ENCODE measurements around the gene DEXI. TPM values are rescaled to one million over a fixed set of nuclear protein-coding genes. Genes with fewer than 3 reads are reported as not detected.
"Not testable (repeated sequence)": the region's sequence is repeated elsewhere in the genome, so short reads cannot be mapped to it uniquely, and the experiment has no call there.

DEXI gene
- total and polyA plus RNA-seq, 2 donors, result 20.8 to 64.5 TPM

DNA sequence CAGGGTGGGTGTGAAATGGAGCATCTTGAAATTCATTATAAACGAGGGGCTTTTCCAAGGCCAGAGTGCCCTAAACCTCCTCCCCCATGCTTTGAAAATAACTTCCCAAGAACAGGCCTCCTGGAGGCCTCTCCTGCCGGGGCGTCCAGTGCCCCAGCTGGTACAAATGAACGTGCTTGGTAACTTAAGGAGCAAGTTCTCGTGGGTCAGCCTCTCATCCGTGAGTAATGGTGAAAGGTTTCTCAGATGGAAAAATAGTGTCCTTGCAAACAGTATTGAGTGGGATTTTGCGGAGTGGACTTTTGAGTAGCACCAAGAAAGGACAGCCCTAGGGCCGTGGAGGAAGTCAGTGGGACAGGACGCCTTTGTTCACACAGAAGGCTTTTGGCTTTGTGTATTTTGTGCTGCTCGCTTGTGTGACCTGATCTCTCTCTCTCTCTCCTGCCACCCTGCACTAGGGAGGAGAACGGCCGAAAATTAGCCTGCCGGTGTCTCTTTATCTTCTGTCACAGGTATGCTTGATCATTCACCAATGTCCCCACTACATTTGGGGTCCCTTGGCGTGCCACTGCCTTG lies 36.7 kb upstream of the DEXI start:
- DNase-seq (ENCODE audit: extremely low spot score), result no peak
- peak overlapping the region; percentile 28 for H3K27ac ChIP-seq (ENCODE audit: low read depth)
- 85% methylated on average over 14 of the region's 14 CpGs for WGBS
- no peak overlapping the region for H3K4me3 ChIP-seq (ENCODE audit: low read depth, low read length)
- no peaks in the 10 kb centered on the region for H3K36me3 ChIP-seq (ENCODE audit: insufficient read depth)
- H3K4me1 ChIP-seq (ENCODE audit: insufficient read depth), result no peaks in the 10 kb centered on the region

DNA sequence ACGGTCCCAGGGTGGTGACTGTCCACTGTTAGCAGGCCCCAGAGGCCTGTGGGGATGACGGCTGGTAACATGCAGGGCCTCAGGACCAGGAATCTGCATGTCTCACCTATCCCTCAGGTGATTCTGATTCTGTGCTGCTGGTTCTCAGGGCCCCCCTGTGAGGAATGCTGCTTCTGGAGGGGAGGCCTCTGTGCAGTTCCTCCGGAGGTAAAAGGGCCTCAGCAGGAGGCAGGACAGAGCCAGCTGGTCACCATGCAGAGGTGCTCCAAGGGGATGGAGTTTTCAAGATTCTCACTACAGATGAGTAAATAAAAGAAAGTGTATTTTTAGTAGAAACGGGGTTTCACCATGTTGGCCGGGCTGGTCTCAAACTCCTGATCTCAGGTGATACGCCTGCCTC lies 35.9 kb upstream of the DEXI start:
- Histone ChIP-seq H3K4me1 (ENCODE audit: insufficient read depth) (no peaks in the 10 kb centered on the region), H3K4me3 (ENCODE audit: low read depth, low read length) (no peak overlapping the region), H3K36me3 (ENCODE audit: insufficient read depth) (no peaks in the 10 kb centered on the region), H3K27ac (ENCODE audit: low read depth) (no peak overlapping the region)
- WGBS, result 92% methylated on average over 6 of the region's 6 CpGs
- no peak for DNase-seq (ENCODE audit: extremely low spot score)

DNA sequence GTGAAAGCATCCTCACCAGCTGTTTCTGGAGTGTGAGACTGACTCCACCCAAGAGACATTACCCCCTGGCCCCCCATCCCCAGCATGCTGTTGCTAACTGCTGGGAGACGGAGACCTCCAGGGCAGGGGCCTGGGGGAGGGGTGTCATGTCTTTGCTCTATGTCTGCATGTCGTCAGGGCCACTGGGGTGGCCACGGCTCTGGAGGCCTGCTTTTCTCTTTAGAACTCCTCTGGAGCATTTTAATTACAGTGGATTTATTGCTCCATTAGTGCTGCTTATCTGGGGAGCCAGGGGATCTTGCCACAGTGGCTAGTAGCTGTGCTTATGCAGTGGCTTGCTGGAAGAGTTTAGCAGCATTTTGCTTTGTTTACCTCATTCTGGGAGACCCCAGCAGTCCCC lies 34.4 kb upstream of the DEXI start:
- H3K4me1 ChIP-seq (ENCODE audit: insufficient read depth), result no peaks in the 10 kb centered on the region
- H3K27ac ChIP-seq (ENCODE audit: low read depth), result no peak overlapping the region
- no peaks in the 10 kb centered on the region for H3K36me3 ChIP-seq (ENCODE audit: insufficient read depth)
- no peak for DNase-seq (ENCODE audit: extremely low spot score)
- 76% methylated on average over 3 of the region's 3 CpGs for WGBS
- H3K4me3 ChIP-seq (ENCODE audit: low read depth, low read length), result no peak overlapping the region

DNA sequence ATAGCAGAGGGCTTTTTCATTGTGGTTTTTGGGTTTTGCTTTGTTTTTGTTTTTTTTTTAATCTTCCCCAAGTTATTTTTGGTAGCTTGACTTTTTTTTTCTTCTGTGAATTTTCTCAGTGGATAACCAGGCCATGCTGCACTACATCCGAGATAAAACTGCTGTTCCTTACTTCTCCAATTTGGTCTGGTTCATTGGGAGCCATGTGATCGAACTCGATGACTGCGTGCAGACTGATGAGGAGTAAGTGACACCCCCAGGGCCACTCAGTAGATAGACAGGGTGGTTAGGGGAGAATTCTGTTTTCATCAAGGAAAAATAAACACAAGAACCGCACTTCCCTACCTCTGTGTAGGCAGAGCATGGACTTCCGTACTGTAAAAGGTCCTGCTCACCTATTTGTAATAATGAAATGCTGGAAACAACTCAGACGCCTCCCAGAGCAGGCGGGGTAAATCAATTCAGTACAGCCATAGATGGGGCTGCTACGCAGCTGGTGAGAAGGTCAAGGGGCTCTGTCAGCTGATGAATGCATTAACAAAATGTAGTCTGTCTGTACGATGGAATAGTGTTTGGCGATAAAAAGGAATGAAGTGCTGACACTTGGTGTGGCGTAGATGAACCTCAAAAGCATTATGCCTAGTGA lies 30.7 kb upstream of the DEXI start:
- H3K4me3 ChIP-seq (ENCODE audit: low read depth, low read length), result no peak overlapping the region
- no peak for DNase-seq (ENCODE audit: extremely low spot score)
- H3K27ac ChIP-seq (ENCODE audit: low read depth), result no peak overlapping the region
- 84% methylated on average over 12 of the region's 12 CpGs for WGBS
- no peaks in the 10 kb centered on the region for H3K4me1 ChIP-seq (ENCODE audit: insufficient read depth)
- H3K36me3 ChIP-seq (ENCODE audit: insufficient read depth), result no peaks in the 10 kb centered on the region

DNA sequence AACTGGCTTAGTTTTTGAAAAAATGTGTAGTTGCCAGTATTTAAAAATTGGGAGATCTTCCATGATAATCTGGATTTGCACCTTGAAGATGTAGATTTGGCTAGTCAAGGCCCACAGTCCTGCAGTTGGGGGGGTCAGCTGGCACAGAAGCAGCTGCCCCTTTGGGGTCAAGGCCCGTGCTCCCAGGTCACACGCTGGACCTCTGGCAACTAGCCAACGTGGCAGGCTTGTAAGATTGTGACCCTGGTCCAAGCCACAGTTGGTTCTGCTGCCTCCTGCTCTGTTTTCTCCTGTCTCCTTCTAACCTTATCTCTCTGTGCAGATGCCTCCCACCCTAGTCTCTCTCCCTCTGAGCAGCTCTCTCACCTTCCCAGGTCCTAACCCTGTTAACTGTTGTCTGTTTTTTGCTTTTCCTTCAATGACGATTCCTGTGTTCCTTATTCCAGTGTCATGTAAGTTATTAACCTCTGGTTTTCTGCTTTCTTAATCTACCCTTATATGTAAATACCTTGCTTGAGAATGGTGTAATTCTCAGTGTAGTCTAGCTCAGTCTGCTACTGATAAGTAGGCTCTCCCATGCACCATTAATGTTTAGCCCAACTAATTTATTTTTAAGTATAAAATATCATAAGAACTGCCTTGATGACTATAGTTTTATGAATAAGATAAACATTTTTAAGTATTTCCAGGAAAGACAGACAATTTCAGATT lies 30.0 kb upstream of the DEXI start:
- no peak for DNase-seq (ENCODE audit: extremely low spot score)
- Histone ChIP-seq H3K4me3 (ENCODE audit: low read depth, low read length) (no peak overlapping the region), H3K27ac (ENCODE audit: low read depth) (no peak overlapping the region), H3K4me1 (ENCODE audit: insufficient read depth) (no peaks in the 10 kb centered on the region), H3K36me3 (ENCODE audit: insufficient read depth) (no peaks in the 10 kb centered on the region)
- 53% methylated on average over 4 of the region's 4 CpGs for WGBS

DNA sequence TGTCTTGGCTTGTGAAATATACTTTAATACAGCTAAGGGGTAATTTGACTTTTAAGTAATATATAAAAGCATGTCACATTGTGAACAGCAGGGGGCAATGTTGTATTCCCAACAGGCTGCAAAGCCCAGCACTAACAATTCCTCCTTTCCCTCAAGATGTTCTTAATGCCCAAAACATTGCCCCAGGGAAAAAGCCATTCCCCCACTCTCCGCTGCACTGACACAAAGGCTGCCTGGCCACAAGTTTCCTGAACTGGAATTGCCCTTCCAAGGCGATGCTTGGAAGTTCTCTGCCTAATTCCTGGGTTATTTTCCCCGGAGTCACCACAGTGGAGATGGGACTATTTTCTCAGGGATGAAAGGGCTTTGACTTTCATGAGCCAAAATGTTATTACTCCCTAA lies 29.3 kb upstream of the DEXI start:
- no peak overlapping the region for H3K4me3 ChIP-seq (ENCODE audit: low read depth, low read length)
- WGBS, result 32% methylated on average over 3 of the region's 3 CpGs
- H3K27ac ChIP-seq (ENCODE audit: low read depth), result no peak overlapping the region
- H3K36me3 ChIP-seq (ENCODE audit: insufficient read depth), result no peaks in the 10 kb centered on the region
- peak; percentile 51 for DNase-seq (ENCODE audit: extremely low spot score)
- H3K4me1 ChIP-seq (ENCODE audit: insufficient read depth), result no peaks in the 10 kb centered on the region

DNA sequence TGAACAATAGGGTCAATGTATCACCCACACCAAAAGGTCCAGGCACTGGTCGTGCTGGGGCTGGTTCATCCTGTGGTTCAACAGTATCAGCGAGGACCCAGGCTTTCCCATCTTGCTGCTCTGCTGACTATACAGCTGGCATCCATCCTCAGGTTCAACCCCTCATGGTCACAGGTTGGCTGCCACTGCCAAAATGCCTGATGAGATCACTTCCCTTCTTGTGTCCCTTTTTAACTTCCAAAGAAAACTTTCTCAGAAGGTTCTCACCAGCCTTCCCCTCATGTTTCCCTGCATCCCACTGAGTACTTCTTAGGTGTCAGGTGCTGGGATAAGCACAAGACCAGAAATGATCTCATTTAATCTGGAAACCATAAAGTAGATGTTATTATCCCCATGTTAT lies 27.8 kb upstream of the DEXI start:
- no peak overlapping the region for H3K27ac ChIP-seq (ENCODE audit: low read depth)
- WGBS, result 94% methylated on average over 2 of the region's 2 CpGs
- DNase-seq (ENCODE audit: extremely low spot score), result no peak

DNA sequence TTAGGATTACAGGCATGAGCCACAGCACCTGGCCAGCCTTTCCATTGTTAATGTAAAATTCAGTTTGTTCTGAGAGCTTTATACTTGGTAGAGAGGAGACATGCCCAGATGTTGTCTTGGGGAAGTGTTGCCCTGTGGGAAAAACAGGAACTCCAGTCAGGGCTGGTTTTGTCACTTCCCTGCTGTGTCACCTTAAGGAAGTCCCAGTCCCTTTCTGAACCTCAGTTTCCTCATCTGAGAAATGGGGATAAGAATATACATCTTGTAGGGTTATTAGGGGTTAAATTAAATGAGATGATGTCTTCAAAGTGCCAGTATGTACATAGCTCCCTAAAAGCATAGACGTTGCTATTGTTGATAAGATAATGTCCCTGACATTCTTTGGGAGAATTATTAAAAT lies 27.3 kb upstream of the DEXI start:
- no peak for DNase-seq (ENCODE audit: extremely low spot score)
- no peak overlapping the region for H3K27ac ChIP-seq (ENCODE audit: low read depth)
- no peak overlapping the region for H3K4me3 ChIP-seq (ENCODE audit: low read depth, low read length)
- H3K4me1 ChIP-seq (ENCODE audit: insufficient read depth), result no peaks in the 10 kb centered on the region
- H3K36me3 ChIP-seq (ENCODE audit: insufficient read depth), result no peaks in the 10 kb centered on the region
- 53% methylated on average over 1 of the region's 1 CpG for WGBS

More for the DNA sequence above, 27.8 kb upstream of the DEXI start:
- Histone ChIP-seq H3K4me1 (ENCODE audit: insufficient read depth) (no peaks in the 10 kb centered on the region), H3K36me3 (ENCODE audit: insufficient read depth) (no peaks in the 10 kb centered on the region), H3K4me3 (ENCODE audit: low read depth, low read length) (no peak overlapping the region)

DNA sequence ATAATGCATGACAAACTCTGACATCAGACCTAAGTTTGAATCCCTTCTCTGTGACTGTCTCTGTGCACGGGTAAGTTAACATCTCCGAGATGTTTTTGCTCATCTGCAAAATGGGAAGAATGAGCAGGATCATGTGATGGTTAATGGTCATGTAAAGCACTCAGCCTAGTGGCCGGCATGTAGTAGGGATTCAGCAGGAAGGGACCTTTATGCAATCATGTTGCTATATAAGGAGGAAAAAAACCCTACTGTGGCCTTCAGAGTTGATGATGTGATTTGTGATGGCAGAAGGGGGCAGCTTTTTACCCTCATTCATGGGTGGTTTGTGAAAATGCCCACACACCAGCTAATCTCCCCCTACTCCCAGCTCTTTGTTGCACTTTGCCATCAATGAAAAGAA lies 26.2 kb upstream of the DEXI start:
- Histone ChIP-seq H3K4me3 (ENCODE audit: low read depth, low read length) (no peak overlapping the region), H3K27ac (ENCODE audit: low read depth) (no peak overlapping the region), H3K4me1 (ENCODE audit: insufficient read depth) (no peaks in the 10 kb centered on the region), H3K36me3 (ENCODE audit: insufficient read depth) (peaks cover 1% of the 10 kb centered on the region)
- no peak for DNase-seq (ENCODE audit: extremely low spot score)
- WGBS, result 84% methylated on average over 3 of the region's 3 CpGs

DNA sequence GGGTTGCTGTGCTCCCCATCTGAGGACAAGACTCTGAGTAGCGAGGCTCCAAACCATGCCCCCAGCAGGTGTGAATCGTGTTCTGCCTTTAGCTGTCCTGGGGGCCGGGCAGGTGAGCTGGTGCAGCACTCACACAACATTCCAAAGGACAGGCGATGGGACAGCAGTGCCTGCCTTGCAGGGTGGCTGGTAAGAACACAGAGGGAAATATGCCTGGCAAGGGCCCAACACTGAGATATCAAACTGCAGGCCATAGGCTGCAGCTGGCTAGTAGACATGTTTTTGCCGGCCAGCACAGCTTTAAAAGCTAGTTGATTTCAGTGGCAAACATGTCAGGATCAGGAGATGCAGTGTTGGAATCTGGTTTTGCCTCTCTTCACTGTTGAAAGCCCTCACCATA lies 25.7 kb upstream of the DEXI start:
- DNase-seq (ENCODE audit: extremely low spot score), result no peak
- no peak overlapping the region for H3K27ac ChIP-seq (ENCODE audit: low read depth)
- no peaks in the 10 kb centered on the region for H3K4me1 ChIP-seq (ENCODE audit: insufficient read depth)
- WGBS, result 71% methylated on average over 5 of the region's 5 CpGs
- peaks cover 2% of the 10 kb centered on the region for H3K36me3 ChIP-seq (ENCODE audit: insufficient read depth)
- H3K4me3 ChIP-seq (ENCODE audit: low read depth, low read length), result no peak overlapping the region

DNA sequence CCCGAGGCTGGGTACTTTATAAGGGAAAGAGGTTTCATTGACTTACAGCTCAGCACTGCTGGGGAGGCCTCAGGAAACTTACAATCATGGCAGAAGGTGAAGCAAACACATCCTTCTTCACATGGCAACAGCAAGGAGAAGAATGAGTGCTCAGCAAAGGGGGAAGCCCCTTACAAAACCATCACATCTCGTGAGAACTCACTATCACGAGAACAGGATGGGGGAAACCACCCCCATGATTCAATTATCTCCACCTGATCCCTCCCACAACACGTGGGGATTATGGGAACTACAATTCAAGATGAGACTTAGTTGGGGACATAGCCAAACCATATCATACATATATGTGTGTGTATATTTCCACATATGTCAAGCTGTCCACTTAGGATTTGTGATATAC lies 24.3 kb upstream of the DEXI start:
- H3K4me1 ChIP-seq (ENCODE audit: insufficient read depth); H3K36me3 ChIP-seq (ENCODE audit: insufficient read depth); DNase-seq (ENCODE audit: extremely low spot score); H3K4me3 ChIP-seq (ENCODE audit: low read depth, low read length); H3K27ac ChIP-seq (ENCODE audit: low read depth): not testable (repeated sequence)
- WGBS, result 72% methylated on average over 4 of the region's 4 CpGs

DNA sequence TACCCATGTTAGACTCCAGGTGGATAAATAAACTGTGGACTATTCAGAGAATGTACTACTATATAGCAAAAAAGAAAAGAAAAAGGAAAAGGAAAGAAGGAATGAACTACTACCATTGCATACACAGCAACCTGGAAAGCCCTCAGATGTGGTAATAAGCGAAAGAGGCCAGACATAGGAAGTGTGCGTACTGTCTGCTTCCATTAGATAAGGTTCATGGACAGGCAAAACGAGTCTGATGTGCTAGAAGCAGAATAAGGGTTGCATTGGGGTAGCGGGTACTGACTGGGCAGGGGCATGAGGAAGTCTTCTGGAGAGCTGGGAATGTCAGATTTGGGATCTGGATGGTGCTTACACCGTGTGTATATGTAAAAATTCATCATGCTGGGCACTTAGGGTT lies 23.9 kb upstream of the DEXI start:
- H3K4me1 ChIP-seq (ENCODE audit: insufficient read depth), result no peaks in the 10 kb centered on the region
- DNase-seq (ENCODE audit: extremely low spot score), result no peak
- H3K36me3 ChIP-seq (ENCODE audit: insufficient read depth), result peaks cover 2% of the 10 kb centered on the region
- no peak overlapping the region for H3K4me3 ChIP-seq (ENCODE audit: low read depth, low read length)
- no peak overlapping the region for H3K27ac ChIP-seq (ENCODE audit: low read depth)
- 88% methylated on average over 5 of the region's 5 CpGs for WGBS

DNA sequence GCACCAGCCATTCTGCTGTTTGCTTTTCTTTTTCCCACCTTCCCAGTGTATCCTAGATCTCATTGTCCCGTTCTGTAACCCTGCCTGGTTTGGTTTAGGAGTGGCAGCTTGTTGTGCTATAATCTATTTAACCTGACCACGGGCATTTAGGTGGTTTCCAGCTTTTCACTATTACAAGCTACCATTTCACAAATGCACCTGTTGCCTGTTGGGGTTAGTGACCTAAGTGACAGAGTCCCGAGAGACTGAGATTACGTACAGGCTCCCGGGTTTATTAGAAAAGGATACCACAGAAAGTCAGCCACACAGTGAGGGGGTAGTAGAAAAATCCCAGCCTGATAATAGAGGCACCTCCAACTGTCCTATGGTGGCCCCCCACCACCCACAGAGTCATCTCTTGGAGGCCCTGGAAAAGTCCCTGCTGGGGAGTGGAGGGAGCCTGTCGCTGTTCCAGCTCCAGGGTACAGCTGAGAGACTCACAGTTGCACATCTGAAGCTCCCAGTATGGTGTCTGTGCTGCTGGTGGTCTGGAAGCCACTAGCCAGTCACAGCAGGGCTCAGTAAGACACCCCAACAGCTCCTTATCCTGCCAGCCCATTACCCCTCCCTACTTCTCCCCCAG lies 23.3 kb upstream of the DEXI start:
- Histone ChIP-seq H3K27ac (ENCODE audit: low read depth) (no peak overlapping the region), H3K4me3 (ENCODE audit: low read depth, low read length) (no peak overlapping the region), H3K36me3 (ENCODE audit: insufficient read depth) (peaks cover 2% of the 10 kb centered on the region), H3K4me1 (ENCODE audit: insufficient read depth) (no peaks in the 10 kb centered on the region)
- WGBS, result 93% methylated on average over 6 of the region's 6 CpGs
- no peak for DNase-seq (ENCODE audit: extremely low spot score)

DNA sequence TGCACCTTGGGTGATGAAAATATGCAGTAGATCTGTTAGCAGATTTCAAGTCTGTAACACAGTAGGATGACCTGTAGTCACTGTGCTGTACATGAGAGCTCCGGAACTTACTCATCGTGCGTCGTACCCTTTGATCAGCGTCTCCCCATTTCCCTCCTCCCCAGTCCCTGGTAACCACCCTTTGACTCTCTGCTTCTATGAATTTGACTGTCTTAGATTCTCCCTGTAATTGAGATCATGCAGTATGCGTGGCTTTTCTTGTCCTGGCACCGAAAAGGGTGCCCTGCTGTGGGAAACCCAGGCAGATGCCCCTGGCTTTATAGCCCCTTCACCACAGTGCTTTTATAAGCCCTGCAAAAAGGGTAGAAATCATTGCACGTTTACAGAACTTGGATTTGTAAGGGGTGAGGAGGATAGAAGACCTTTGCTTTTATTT lies 22.6 kb upstream of the DEXI start:
- WGBS, result 90% methylated on average over 8 of the region's 8 CpGs
- DNase-seq (ENCODE audit: extremely low spot score), result no peak
- Histone ChIP-seq H3K36me3 (ENCODE audit: insufficient read depth) (peaks cover 2% of the 10 kb centered on the region), H3K4me1 (ENCODE audit: insufficient read depth) (no peaks in the 10 kb centered on the region), H3K4me3 (ENCODE audit: low read depth, low read length) (no peak overlapping the region), H3K27ac (ENCODE audit: low read depth) (no peak overlapping the region)
